Stimulated activated CD4-positive, alpha-beta T cell treated with anti-CD3 and anti-CD28 coated beads, Interleukin-1b, Interleukin-23, amount 100 ng/mL, for 48 hours (primary cell): ENCODE data around the gene FAHD1.
A peak's percentile ranks its signal among the peaks of the same experiment; 100 is the strongest.
"Not testable (repeated sequence)": the region's sequence is repeated elsewhere in the genome, so short reads cannot be mapped to it uniquely, and the experiment has no call there.

Source experiments
- DNase-seq: peaks from one replicate; pipeline ENCODE4 v3.0.0-alpha.2; 2020

The FAHD1 gene

DNA sequence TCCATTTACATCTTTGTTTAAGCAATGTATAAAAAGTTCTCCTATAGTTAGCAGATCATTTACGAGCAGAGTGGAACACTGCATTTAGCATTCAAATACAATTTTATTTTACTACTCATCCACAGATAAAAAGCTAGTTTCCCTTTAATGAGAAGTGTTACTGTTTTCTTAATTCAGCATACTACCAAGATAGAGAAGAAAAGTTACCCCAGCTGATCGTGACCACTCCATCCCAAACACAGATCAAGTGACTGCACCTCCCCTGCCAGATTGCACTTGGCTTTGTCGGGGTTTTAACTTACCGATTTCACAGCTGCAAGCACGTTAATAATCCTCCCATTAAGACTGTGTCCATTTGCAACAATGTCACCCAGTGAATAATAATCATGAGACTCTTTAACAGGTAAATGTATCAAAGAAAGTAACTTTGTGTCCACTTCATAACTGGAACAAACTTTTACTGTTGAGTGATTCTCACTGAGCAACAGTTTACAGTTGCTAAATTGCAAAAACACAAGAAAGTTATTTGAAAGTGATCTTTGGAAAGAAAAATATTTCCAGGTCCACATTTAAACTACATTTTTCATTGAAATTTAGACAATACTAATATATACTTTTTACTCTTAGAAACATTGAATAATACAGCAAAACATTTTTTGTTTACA lies 30.6 kb downstream of the FAHD1 start:
- DNase-seq, result no peak

DNA sequence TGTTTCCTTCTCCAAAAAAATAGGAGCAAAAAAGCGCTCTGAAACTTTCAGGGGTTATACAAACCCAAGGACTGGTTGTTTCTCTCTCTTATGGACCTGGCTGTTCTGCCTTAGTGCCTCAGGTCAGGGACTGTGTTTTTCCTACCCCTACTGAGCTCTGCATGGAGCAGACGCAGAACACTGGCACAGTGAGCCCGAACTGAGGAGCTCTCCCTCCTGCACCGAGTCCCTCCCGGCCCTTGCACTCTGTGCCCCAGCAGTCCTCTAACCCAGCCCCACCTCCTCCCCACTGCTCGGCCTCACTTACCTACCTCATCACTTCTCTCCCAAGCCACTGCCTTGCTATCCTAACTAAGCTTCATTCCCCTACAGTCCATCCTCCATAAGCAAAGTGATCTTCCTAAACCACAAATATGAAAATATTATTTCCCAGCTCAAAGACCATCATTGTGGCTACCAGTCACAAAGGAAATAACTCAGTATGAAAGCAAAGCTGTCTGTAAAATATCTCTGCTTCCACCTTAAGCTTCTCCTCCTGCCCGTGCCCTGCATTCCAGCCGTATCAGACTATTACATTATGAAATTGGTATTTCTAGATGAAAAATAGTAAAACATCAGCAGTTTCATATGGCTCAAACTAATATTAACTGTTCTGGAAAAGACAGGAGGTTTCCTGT lies 31.3 kb downstream of the FAHD1 start:
- no peak for DNase-seq

DNA sequence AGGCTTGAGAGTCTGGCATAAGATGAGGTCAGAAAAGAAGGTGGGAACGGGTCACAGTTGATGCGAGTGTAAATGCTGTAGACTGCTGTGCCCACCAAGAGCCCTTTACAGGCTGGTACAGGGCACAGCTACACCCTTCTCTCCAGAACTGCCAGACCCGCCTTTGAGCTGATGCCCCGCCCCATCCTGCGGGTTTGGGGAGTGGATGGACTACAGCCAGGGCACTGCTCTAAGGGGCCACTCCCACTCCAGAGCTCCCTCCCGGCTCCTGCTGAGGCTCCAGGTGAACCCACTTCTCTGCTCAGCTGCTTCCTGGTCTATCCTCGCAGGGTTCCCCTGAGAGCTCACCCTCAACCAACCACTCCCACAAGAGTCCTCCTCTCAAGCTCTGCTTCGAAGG lies 32.6 kb downstream of the FAHD1 start:
- no peak for DNase-seq

DNA sequence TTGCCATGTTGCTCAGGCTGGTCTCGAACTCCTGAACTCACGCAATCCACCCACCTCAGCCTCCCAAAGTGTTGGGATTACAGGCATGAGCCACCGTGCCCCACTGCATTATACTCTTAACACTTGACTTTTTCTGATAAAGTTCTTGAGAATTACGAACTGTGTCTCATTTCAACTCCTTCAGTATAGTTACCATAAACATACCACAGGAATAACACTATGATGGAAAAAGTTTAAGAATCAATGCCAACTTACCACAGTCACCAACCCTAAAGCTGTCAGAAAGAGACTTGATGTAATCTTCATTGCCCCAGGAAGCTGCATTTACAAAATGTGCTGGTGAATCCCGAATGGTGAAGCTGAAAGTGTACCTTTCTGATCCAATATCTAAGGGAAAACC lies 34.7 kb downstream of the FAHD1 start:
- no peak for DNase-seq

DNA sequence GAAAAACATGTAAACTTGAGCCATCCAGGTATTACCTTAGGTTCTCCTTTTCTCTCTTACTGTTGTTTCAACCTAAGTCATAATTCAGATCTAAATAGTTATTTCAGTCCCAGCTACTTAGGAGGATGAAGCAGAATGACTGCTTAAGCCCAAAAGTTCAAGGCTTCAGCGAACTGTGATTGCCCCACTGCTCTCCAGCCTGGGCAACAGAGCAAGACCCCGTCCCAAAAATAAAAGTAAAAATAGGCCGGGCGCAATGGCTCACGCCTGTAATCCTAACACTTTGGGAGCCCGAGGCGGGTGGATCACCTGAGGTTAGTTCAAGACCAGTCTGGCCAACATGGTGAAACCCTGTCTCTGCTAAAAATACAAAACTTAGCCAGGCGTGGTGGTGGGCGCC lies 35.4 kb downstream of the FAHD1 start:
- no peak for DNase-seq

DNA sequence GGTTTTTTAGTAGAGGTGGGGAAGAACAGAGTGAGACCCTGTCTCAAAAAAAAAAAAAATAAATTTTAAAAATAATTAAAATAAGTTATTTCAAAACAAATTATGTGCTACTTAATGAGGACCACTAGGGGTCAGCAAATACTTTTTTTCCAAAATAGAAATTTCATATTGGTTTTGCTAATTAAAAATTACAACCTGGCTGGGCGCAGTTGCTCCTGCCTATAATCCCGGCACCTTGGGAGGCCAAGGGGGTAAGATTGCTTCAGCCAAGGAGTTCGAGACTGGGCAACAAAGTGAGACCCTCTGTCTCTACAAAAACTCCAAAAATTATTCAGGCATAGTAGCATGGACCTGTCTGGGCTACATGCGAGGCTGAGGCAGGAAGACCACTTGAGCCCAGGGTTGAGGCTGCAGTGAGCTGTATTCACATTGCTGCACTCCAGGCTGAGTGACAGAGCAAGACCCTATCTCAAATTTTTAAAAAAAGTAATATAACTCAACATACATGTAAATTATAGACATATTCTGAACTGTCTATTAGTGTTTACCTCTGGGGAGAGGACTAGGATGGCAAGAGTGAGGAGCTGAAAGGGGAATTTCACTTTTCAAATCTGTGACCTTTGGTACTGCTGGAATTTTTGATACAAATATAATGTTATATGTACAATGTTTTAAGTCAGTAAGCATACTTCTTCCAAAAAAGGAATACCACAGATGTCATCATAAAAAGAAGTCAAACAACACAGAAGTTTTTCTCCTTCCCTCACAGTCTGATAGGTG lies 36.9 kb downstream of the FAHD1 start:
- no peak for DNase-seq

DNA sequence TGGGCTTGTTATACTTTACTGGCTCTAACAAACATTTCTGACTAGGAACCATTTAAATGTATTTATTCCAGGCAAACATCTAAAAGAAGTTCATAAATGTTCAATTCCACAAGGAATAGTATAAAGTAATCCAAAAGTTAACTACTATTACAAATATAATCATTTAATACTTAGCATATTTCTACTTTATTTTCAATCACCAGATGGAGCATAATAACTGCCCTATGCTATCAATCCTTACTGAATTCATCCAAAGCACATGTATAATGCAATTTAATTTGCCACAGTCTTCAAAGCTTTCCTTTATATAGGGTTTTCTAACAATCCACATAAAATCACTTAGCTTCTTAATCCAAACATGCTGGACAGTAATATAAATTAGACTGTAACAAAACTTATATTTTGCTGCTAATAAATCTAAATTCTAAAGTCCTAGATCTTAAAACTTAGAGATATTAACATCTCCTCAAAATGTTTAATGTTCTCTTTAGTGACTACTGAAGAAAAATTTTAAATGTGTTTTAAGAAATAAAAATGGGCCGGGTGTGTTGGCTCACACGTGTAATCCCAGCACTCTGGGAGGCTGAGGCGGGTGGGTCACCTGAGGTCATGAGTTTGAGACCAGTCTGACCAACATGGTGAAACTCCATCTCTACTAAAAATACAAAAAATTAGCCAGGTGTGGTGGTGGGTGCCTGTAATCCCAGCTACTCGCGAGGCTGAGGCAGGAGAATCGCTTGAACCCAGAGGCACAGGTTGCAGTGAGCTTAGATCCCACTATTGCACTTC lies 39.1 kb downstream of the FAHD1 start:
- no peak for DNase-seq

DNA sequence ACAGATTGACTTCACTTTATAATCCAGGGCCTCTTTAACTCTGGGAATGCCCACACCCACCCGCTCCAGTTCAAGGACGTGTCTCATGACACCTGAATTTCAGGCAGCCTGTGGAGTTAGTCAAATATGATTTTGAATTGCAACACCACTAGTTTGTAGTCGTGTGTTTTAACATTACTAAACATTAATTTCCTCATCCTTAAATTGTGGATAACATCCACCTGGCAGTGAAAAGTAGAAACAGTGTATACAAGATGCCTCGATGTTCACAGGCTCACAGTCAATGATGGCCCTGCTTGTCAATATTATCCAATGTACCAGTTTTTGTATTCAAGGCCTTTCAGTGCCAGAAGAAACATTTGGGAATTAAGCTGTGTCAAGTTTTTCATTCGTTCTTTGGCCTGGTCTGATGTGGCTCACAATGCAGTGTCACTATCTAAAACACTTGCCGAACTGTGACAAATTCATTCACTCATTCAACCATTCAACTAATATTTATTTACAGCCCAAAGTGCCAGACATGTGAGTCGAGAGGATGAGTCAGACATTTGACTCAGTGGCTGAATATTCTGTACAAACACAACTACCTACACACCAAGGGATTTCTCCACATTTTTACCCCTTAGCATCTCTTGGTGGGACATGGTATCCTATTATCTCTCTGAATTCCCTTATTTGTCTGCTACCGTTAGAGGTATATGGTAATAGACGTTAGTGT lies 43.5 kb downstream of the FAHD1 start:
- DNase-seq, result no peak

DNA sequence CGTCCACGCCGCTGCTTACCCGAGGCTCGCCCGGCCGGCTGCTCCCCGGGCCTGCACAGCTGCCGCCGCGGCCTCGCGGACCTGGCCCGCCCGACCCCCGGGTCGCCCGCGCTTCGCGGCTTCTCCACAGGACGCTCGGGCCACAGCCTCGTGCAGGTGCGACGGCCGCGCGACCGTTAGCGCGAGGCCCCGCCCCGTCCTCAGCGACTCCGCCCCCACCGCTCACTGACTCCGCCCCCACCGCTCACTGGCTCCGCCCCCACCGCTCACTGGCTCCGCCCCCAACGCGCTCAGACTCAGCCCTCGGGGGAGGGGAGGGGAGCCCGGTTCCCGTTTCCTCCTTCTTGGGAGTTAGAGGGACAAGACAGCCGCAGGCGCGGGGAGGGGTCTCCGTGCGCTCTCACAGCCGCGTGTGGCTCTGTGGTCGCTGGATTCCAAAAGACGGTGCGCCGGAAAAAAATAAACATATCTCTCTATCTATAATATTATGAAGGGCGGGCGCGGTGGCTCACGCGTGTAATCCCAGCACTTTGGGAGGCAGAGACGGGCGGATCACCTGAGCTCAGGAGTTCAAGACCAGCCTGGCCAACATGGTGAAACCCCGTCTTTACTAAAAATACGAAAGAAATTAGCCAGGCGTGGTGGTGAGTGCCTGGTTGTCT lies 45.1 kb downstream of the FAHD1 start, which contains the start of gene MEIOB:
Gene MEIOB, minus strand, starts transcription at position 191 of the 662 bp plus-strand sequence. CDS start 3,989 bp downstream, outside the sequence.
- DNase-seq, result peak; percentile 44

DNA sequence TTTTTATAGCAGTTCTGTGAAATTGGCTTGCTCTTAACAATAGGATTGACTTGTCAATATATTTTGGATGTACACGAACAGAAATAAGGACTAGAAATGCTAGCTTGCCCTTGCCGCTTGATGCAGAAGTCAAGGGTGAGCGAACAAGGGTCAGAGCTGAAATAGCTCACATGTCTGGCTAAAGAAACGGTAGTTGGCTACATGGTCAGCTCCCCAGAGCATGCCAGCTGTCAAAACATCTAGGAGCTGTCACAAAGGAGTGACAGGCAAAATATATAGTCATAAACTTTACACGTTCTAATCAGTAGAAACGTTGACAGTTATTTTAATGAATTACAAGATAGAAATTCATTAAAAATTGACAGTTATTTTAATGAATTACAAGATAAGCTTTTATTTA lies 47.8 kb downstream of the FAHD1 start:
- DNase-seq, result no peak

DNA sequence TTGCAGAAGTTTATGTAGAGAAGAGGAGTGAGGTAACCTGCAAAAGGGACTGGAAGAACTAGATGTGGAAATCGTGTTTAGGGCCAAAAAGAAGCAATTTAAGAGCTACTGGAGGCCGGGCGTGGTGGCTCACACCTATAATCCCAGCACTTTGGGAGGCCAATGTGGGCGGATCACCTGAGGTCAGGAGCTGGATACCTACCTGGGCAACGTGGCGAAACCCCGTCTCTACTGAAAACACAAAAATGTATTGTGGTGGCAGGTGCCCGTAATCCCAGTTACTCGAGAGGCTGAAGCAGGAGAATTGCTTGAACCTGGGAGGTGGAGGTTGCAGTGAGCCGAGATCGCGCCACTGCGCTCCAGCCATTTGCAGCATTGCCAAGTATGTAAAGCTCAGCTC lies 49.1 kb downstream of the FAHD1 start:
- not testable (repeated sequence) for DNase-seq

DNA sequence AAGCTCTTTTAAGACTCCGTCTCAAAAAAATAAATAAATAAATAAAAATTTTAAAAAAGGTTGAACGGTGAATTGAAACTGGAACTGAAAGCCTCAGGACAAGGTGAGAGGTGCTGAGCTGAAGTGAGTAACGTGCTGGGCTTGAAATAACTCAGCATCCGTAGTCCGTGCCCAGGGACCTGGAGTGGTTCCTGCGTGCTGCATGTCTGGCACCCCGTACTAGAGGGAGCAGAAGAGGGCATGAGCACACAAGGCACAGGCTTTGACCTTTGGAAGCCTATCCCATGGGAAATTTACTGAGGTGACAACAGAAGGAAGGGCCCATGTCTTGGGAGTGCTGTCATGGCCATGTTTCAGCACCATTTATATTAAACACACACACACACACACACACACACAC lies 49.5 kb downstream of the FAHD1 start:
- DNase-seq, result peak; percentile 11

DNA sequence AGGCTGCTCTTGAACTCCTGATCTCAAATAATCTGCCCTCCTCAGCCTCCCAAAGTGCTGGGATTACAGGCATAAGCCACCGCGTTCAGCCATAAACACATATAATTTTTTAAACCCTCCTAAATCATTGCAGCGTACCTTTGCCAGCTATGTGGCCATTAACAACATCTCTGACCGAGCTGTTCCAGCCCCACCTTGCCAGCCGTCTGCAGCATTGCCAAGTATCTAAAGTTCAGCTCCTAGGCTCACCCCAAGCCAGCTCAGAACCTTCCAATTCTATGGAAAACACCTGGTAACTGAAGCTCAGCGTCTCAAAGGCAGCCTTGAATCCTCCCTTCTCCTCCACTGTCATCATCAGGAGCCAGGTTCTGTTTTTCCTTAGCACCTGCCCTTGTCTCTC lies 50.1 kb downstream of the FAHD1 start:
- DNase-seq, result no peak

DNA sequence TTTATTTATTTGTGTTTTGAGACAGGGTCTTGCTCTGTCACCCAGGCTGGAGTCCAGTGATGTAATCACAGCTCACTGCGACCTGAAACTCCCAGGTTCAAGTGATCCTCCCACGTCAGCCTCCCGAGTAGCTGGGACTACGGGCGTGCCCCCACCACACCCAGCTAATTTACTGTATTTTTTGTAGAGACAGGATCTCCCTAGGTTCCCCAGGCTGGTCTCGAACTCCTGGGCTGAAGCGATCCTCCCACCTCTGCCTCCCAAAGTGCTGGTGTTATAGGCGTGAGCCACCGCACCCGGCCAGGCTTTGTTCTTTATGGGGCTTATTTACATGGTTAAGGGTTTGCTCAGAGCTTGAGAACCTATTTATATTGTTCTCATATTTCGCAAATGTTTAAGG lies 50.8 kb downstream of the FAHD1 start:
- no peak for DNase-seq

DNA sequence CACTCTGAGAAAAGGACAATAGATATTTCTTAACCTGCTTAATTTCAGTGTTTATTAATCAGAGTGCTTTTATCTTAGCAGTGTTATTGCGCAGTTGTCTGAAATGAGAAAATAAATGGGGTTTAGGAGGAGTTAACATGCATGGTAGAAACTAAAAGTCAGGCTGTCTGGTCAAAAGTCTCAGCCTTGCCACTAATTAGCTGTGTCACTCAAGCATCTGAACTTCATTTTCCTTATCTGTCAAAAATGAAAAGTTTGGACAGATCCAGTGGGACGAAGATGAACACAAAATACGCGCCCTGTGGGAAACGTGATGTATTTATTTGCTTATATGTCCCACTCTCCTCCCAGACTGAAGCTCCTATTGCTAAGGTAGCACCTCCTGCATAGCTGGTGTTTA lies 51.2 kb downstream of the FAHD1 start:
- no peak for DNase-seq
